Esophagus muscularis mucosa (tissue), 4 donors: ENCODE measurements around the gene PODXL2. TPM values are rescaled to one million over a fixed set of nuclear protein-coding genes. Genes with fewer than 3 reads are reported as not detected.
A peak's percentile ranks its signal among the peaks of the same experiment; 100 is the strongest.

Source experiments
- DNase-seq: peaks from one replicate; pipeline ENCODE4 v3.0.0-alpha.2; 2017; ENCODE audit errors: extremely low spot score
- H3K27ac ChIP-seq, 4 donors: fragments of 200-600 bp; sonication (generic); replicated peaks in 1 of 4; 1 replicate in 3 of 4; 2 replicates in 1 of 4; pipeline ENCODE4 v1.5.1; 2016 to 2019; ENCODE audit warnings: mild to moderate bottlenecking in 1 of 4
- H3K27me3 ChIP-seq, 4 donors: fragments of 200-600 bp; sonication (generic); one replicate each; pipeline versions ENCODE4 v1.5.1 to v1.6.0; 2016 to 2019
- H3K36me3 ChIP-seq, 4 donors: fragments of 200-600 bp; sonication (generic); one replicate each; pipeline ENCODE4 v1.5.1; 2016 to 2019
- H3K4me1 ChIP-seq, 4 donors: fragments of 200-600 bp; sonication (generic); one replicate each; pipeline ENCODE4 v1.5.1; 2016 to 2019
- H3K4me3 ChIP-seq, 4 donors: fragments of 200-600 bp; sonication (generic); 1 replicate in 2 of 4; 2 replicates in 2 of 4; pipeline ENCODE4 v1.5.1; 2016 to 2019; ENCODE audit warnings: mild to moderate bottlenecking in 4 of 4, moderate library complexity in 1 of 4
- H3K9me3 ChIP-seq, 4 donors: fragments of 200-600 bp; sonication (generic); 1 replicate in 3 of 4; 2 replicates in 1 of 4; pipeline ENCODE4 v1.5.1; 2016 to 2019
- EP300 ChIP-seq: sonication (generic); formaldehyde crosslinking; IDR thresholded peaks from one replicate; pipeline ENCODE4 v1.6.1; 2017; ENCODE audit warnings: antibody characterized with exemption
- POLR2A ChIP-seq: fragments of 450-650 bp; IDR thresholded peaks from one replicate; pipeline ENCODE4 v1.6.1; 2017; ENCODE audit warnings: antibody characterized with exemption, moderate library complexity, mild to moderate bottlenecking, low read depth
- POLR2AphosphoS5 ChIP-seq, 2 donors: sonication (generic); formaldehyde crosslinking; IDR thresholded peaks; one replicate each; pipeline ENCODE4 v1.6.1; 2017; ENCODE audit warnings: antibody characterized with exemption in 2 of 2
- WGBS: methylation state at CpG from one replicate; pipeline ENCODE4 v1.1.5; 2018; 5-methylcytosine and 5-hydroxymethylcytosine counted together
- intact Hi-C: fragments of 100-400 bp; cut with DNase I; formaldehyde crosslinking; loops from one replicate; pipeline ENCODE4 v1.15.1; 2023
- total RNA-seq, 4 donors: library from RNA; depleted of rRNA; stranded (reverse); fragments of >200 nt; gene quantifications; one replicate each; pipeline versions ENCODE4 v1.1.0 to v1.2.1, GENCODE V29; 2016
- TF ChIP-seq, protein P1 (sequence below), 3 experiments: fragments of 200-600 bp in 2 of 3; fragments of 450-650 bp in 1 of 3; sonication (generic) in 2 of 3; IDR thresholded peaks; one replicate each; pipeline ENCODE4 v1.5.1; 2017 to 2019; ENCODE audit warnings: antibody characterized with exemption in 3 of 3, mild to moderate bottlenecking in 2 of 3, moderate library complexity in 1 of 3

Gene PODXL2
- total RNA-seq, 4 donors from 2014 or later: 1.7 to 3.1 (median 2.5) TPM

DNA sequence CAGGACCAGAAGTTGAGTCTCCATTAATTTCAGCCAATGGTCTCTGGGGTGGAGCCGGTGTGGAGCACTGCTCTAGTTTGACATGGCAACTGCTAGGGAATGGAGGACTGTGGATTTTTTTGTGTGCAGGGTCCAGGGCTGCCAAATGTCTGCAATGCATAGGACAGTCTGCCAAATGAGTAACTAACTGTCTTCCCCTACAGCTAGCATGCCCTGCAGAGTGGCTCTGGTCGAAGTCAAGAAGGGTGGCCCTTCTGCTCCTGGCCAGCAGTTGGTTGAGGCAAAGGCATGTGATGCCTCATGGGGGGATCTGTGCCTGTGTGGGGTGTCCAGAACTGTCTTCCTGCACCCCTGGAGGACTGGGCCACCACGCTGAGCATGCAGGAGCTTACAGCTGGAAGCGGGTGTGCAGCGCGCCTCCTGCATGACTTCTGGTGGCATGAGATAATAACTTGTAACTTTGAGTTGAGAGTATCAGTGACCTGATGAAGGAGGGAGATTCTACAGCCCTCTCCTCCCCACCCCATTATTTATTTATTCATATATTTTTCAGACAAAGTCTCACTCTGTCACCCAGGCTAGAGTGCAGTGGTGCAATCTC, 43.1 kb upstream of the PODXL2 start:
- intact Hi-C loops: no loop called here
- no peak overlapping the region for H3K27ac ChIP-seq
- no peak for TF ChIP-seq POLR2AphosphoS5 (IDR thresholded peaks at IDR 0.05)
- TF ChIP-seq EP300: no peak
- TF ChIP-seq POLR2A: no peak
- no peaks in the 10 kb centered on the region for H3K9me3 ChIP-seq
- peaks cover 36 to 59% (median 52%) of the 10 kb centered on the region in 4 donors for H3K4me1 ChIP-seq
- H3K27me3 ChIP-seq: no peaks in the 10 kb centered on the region
- peaks cover 0 to 9% (median 6%) of the 10 kb centered on the region in 4 donors for H3K36me3 ChIP-seq
- DNase-seq: no peak
- 94% methylated on average over 6 of the region's 6 CpGs for WGBS
- no peak overlapping the region for H3K4me3 ChIP-seq

DNA sequence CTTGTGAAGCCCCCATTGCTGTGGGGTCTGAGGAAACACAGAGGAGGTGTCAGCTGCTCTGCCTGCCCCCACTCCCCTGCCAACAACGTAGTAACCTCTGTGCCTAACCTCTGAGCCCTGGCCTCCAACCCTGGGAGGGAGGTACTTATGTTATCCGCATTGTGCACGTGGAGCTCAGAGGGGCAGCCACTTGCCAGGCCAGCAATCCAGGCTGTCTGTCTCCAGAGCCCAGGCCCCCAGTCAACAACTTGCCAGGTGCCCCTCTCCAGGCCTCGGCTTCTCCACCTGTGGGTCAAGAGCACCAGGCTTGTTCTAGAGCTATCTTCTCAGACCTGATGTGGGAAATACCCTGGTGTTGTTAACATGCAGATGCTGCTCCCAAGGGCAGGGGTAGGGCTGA, 41.1 kb upstream of the PODXL2 start:
- no peak for DNase-seq
- H3K9me3 ChIP-seq: no peaks in the 10 kb centered on the region
- intact Hi-C loops: no loop called here
- H3K27ac ChIP-seq: peak overlapping the region in 2 of 4 donors; percentile 52 to 97
- TF ChIP-seq, protein P1, sequence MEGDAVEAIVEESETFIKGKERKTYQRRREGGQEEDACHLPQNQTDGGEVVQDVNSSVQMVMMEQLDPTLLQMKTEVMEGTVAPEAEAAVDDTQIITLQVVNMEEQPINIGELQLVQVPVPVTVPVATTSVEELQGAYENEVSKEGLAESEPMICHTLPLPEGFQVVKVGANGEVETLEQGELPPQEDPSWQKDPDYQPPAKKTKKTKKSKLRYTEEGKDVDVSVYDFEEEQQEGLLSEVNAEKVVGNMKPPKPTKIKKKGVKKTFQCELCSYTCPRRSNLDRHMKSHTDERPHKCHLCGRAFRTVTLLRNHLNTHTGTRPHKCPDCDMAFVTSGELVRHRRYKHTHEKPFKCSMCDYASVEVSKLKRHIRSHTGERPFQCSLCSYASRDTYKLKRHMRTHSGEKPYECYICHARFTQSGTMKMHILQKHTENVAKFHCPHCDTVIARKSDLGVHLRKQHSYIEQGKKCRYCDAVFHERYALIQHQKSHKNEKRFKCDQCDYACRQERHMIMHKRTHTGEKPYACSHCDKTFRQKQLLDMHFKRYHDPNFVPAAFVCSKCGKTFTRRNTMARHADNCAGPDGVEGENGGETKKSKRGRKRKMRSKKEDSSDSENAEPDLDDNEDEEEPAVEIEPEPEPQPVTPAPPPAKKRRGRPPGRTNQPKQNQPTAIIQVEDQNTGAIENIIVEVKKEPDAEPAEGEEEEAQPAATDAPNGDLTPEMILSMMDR (IDR thresholded peaks at IDR 0.05): no peak
- TF ChIP-seq POLR2AphosphoS5 (IDR thresholded peaks at IDR 0.05) (no peak), EP300 (no peak), POLR2A (no peak)
- H3K4me3 ChIP-seq: no peak overlapping the region
- no peaks in the 10 kb centered on the region for H3K27me3 ChIP-seq
- peaks cover 43 to 65% (median 62%) of the 10 kb centered on the region in 4 donors for H3K4me1 ChIP-seq
- 100% methylated on average over 2 of the region's 4 CpGs for WGBS
- peaks cover 0 to 5% (median 2%) of the 10 kb centered on the region in 4 donors for H3K36me3 ChIP-seq

DNA sequence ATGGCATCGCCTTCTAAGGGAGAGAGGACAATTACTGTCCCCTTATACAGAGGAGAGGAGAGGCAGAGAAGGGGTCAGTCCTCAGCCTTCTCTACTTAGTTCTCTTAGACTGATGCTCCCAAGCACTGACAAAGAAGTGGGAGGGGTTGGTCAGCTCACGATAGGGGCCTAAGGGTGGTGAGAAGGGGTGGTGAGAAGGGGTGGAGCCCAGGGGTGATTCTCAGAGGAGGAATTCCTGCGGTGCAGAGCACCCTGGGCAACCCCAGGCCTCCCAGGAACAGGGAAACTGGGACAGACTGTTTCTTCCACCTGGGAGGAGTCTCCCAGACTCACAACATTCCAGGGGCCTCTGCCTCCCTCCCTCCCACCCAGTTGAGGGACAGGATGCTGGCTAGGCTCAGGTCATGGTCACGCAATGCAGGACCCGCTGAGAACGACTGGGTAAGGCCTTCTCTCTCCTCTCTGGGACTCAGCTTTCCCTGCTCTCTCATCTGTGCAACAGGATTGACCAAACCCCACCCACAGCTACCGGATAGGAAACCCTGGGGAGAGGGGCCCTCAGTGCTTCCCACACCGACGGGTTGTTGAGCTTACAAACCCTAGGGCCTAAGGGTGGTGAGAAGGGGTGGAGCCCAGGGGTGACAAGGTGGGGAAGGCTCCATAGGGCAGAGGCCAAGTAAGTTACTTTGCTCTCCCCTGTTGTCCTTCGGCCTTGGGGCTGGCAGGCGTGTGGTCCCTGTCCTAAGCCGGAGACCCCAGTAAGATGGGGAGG, 40.0 kb upstream of the PODXL2 start:
- intact Hi-C loops: no loop called here
- Histone ChIP-seq H3K27me3 (no peaks in the 10 kb centered on the region), H3K4me1 (peaks cover 43 to 65% (median 62%) of the 10 kb centered on the region in 4 donors), H3K9me3 (no peaks in the 10 kb centered on the region), H3K4me3 (peak overlapping the region; percentile 87 to 97 (median 92)), H3K27ac (peak overlapping the region; percentile 88 to 97 (median 94)), H3K36me3 (peaks cover 0 to 3% (median under 1%) of the 10 kb centered on the region in 4 donors)
- no peak for DNase-seq
- WGBS: 14% methylated on average over 9 of the region's 12 CpGs
- TF ChIP-seq POLR2A: no peak
- TF ChIP-seq EP300: no peak
- TF ChIP-seq POLR2AphosphoS5 (IDR thresholded peaks at IDR 0.05): no peak
- TF ChIP-seq, protein P1 (IDR thresholded peaks at IDR 0.05): no peak

DNA sequence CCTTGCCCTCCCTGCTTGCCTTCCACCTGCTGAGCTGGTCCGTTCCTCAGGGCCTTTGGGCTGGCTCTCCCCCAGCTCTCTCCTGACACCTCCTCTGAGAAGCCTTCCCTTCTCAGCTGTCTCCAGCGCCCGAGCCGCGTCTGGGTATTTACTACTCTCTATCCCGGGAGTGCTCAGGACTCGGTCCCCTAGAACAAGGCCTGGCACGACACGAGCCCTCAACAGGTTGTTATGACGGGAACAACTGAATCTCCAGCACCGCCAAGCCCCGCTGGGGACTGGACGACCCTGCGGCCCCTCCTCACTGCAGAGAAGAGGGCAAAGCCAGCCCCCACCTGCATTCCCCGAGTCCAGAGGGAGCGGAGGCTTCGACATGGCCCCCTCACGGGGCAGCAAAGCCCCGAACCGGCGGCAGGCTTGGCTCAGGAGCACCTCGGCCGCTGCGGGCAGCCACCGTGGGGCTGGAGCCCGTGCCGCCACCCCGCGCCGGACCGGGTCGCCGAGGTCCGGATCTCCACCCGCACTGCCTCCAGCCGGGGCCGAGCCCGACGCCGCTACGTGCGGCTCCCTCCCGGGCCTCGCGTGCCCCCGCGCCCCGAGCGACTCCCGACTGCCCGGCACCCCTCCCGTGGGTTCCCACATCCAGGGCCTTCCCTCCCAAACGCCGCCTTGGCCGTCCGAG, 39.2 kb upstream of the PODXL2 start:
- no peak for DNase-seq
- Histone ChIP-seq H3K36me3 (peaks cover 0 to 3% (median 0%) of the 10 kb centered on the region in 4 donors), H3K4me3 (peak overlapping the region; percentile 87 to 97 (median 92)), H3K27ac (peak overlapping the region; percentile 88 to 97 (median 94)), H3K9me3 (no peaks in the 10 kb centered on the region), H3K27me3 (no peaks in the 10 kb centered on the region), H3K4me1 (peaks cover 43 to 62% (median 61%) of the 10 kb centered on the region in 4 donors)
- 0% methylated on average over 15 of the region's 56 CpGs for WGBS
- intact Hi-C loops: no loop called here
- TF ChIP-seq POLR2AphosphoS5 (IDR thresholded peaks at IDR 0.05) (no peak), EP300 (no peak), POLR2A (no peak)
- TF ChIP-seq, protein P1 (IDR thresholded peaks at IDR 0.05): no peak

DNA sequence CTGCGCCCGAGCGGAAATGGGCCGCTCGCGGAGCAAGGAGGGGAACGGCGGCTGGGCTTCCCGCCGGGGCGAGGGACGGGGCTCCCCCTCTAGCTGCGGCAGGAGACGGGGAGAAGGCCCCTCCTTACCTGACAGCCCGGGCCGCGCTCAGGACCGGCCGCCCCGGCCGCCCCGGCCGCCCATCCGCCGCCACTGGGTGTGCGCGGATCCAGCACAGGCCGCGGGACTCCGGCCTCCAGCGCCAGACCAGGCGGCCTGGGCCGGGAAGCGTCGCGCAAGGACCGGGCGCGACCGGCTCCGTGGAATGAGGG, 38.7 kb upstream of the PODXL2 start:
- DNase-seq: no peak
- 0% methylated on average over 9 of the region's 41 CpGs for WGBS

More for the DNA sequence above, 38.7 kb upstream of the PODXL2 start:
- H3K36me3 ChIP-seq: peaks cover 0 to 3% (median 0%) of the 10 kb centered on the region in 4 donors
- H3K27me3 ChIP-seq: no peaks in the 10 kb centered on the region
- intact Hi-C loops: no loop called here
- no peaks in the 10 kb centered on the region for H3K9me3 ChIP-seq
- H3K4me1 ChIP-seq: peaks cover 39 to 57% (median 56%) of the 10 kb centered on the region in 4 donors
- TF ChIP-seq, protein P1 (IDR thresholded peaks at IDR 0.05): no peak
- TF ChIP-seq POLR2A: no peak
- TF ChIP-seq EP300: no peak
- no peak for TF ChIP-seq POLR2AphosphoS5 (IDR thresholded peaks at IDR 0.05)
- peak overlapping the region; percentile 87 to 97 (median 92) for H3K4me3 ChIP-seq
- peak overlapping the region; percentile 88 to 97 (median 94) for H3K27ac ChIP-seq
